GM18867 (cell line): Measurements from ENCODE around the gene TMEM117.

Source experiments
- ATAC-seq: cut with Tn5 transposase; IDR thresholded peaks from one replicate; pipeline ENCODE4 v1.9.1; 2021; ENCODE audit warnings: mild to moderate bottlenecking, moderate library complexity; ENCODE audit not compliant: unreplicated experiment

Gene TMEM117

GRCh38 chr12:44436756-44437155, 600.9 kb downstream of the TMEM117 start:
- no peak for ATAC-seq
